ENCODE data around the gene PITPNM3.

The PITPNM3 gene

GRCh38 chr17:6551869-6552531 lies 4.4 kb downstream of the PITPNM3 start:
- Mint-ChIP-seq H3K4me3 (no peak overlapping the region), H3K36me3 (ENCODE audit: low read depth) (no peaks in the 10 kb centered on the region), H3K9me3 (no peaks in the 10 kb centered on the region), H3K4me1 (ENCODE audit: low read depth) (peaks cover 31% of the 10 kb centered on the region), H3K27me3 (peaks cover 86% of the 10 kb centered on the region), H3K27ac (no peak overlapping the region)
- intact Hi-C loops (cut with micrococcal nuclease): no loop called here

GRCh38 chr17:6551356-6551755 lies 5.0 kb downstream of the PITPNM3 start:
- peaks cover 86% of the 10 kb centered on the region for H3K27me3 Mint-ChIP-seq
- intact Hi-C loops (cut with micrococcal nuclease): no loop called here
- no peak overlapping the region for H3K27ac Mint-ChIP-seq
- H3K36me3 Mint-ChIP-seq (ENCODE audit: low read depth): no peaks in the 10 kb centered on the region
- no peaks in the 10 kb centered on the region for H3K9me3 Mint-ChIP-seq
- H3K4me3 Mint-ChIP-seq: no peak overlapping the region
- peaks cover 27% of the 10 kb centered on the region for H3K4me1 Mint-ChIP-seq (ENCODE audit: low read depth)

GRCh38 chr17:6549384-6550036 lies 6.8 kb downstream of the PITPNM3 start:
- no peak overlapping the region for H3K4me3 Mint-ChIP-seq
- no peaks in the 10 kb centered on the region for H3K36me3 Mint-ChIP-seq (ENCODE audit: low read depth)
- intact Hi-C loops (cut with micrococcal nuclease): no loop called here
- peaks cover 13% of the 10 kb centered on the region for H3K4me1 Mint-ChIP-seq (ENCODE audit: low read depth)
- peaks cover 81% of the 10 kb centered on the region for H3K27me3 Mint-ChIP-seq
- H3K9me3 Mint-ChIP-seq: no peaks in the 10 kb centered on the region
- no peak overlapping the region for H3K27ac Mint-ChIP-seq

GRCh38 chr17:6548578-6549330 lies 7.6 kb downstream of the PITPNM3 start:
- Mint-ChIP-seq H3K4me3 (no peak overlapping the region), H3K4me1 (ENCODE audit: low read depth) (peaks cover 13% of the 10 kb centered on the region), H3K27me3 (peaks cover 73% of the 10 kb centered on the region), H3K9me3 (no peaks in the 10 kb centered on the region), H3K36me3 (ENCODE audit: low read depth) (no peaks in the 10 kb centered on the region), H3K27ac (no peak overlapping the region)
- intact Hi-C loops (cut with micrococcal nuclease): no loop called here

GRCh38 chr17:6548034-6548433 lies 8.3 kb downstream of the PITPNM3 start:
- Mint-ChIP-seq H3K9me3 (no peaks in the 10 kb centered on the region), H3K36me3 (ENCODE audit: low read depth) (no peaks in the 10 kb centered on the region), H3K4me3 (no peak overlapping the region), H3K4me1 (ENCODE audit: low read depth) (peaks cover 13% of the 10 kb centered on the region), H3K27me3 (peaks cover 66% of the 10 kb centered on the region), H3K27ac (no peak overlapping the region)
- intact Hi-C loops (cut with micrococcal nuclease): no loop called here

- intact Hi-C loops (cut with micrococcal nuclease): no loop called here
- Mint-ChIP-seq H3K4me1 (ENCODE audit: low read depth) (peaks cover 13% of the 10 kb centered on the region), H3K27me3 (peaks cover 59% of the 10 kb centered on the region), H3K9me3 (no peaks in the 10 kb centered on the region), H3K27ac (no peak overlapping the region), H3K36me3 (ENCODE audit: low read depth) (no peaks in the 10 kb centered on the region), H3K4me3 (no peak overlapping the region)
These were observed 9.0 kb downstream of the PITPNM3 start for GRCh38 chr17:6547336-6547735.

GRCh38 chr17:6546069-6546718 lies 10.2 kb downstream of the PITPNM3 start:
- peaks cover 13% of the 10 kb centered on the region for H3K4me1 Mint-ChIP-seq (ENCODE audit: low read depth)
- H3K9me3 Mint-ChIP-seq: no peaks in the 10 kb centered on the region
- H3K27me3 Mint-ChIP-seq: peaks cover 53% of the 10 kb centered on the region
- intact Hi-C loops (cut with micrococcal nuclease): no loop called here
- no peak overlapping the region for H3K27ac Mint-ChIP-seq
- H3K36me3 Mint-ChIP-seq (ENCODE audit: low read depth): no peaks in the 10 kb centered on the region
- H3K4me3 Mint-ChIP-seq: no peak overlapping the region

GRCh38 chr17:6545291-6545690 lies 11.1 kb downstream of the PITPNM3 start:
- H3K4me1 Mint-ChIP-seq (ENCODE audit: low read depth): peaks cover 13% of the 10 kb centered on the region
- no peak overlapping the region for H3K4me3 Mint-ChIP-seq
- H3K36me3 Mint-ChIP-seq (ENCODE audit: low read depth): no peaks in the 10 kb centered on the region
- H3K27ac Mint-ChIP-seq: no peak overlapping the region
- intact Hi-C loops (cut with micrococcal nuclease): no loop called here
- H3K27me3 Mint-ChIP-seq: peaks cover 47% of the 10 kb centered on the region
- H3K9me3 Mint-ChIP-seq: no peaks in the 10 kb centered on the region

GRCh38 chr17:6544011-6544370 lies 12.4 kb downstream of the PITPNM3 start:
- Mint-ChIP-seq H3K4me3 (no peak overlapping the region), H3K9me3 (peaks cover 5% of the 10 kb centered on the region), H3K27me3 (peaks cover 45% of the 10 kb centered on the region), H3K36me3 (ENCODE audit: low read depth) (no peaks in the 10 kb centered on the region), H3K27ac (no peak overlapping the region), H3K4me1 (ENCODE audit: low read depth) (peaks cover 10% of the 10 kb centered on the region)
- intact Hi-C loops (cut with micrococcal nuclease): no loop called here

GRCh38 chr17:6543079-6544010 lies 13.0 kb downstream of the PITPNM3 start:
- intact Hi-C loops (cut with micrococcal nuclease): no loop called here
- Mint-ChIP-seq H3K36me3 (ENCODE audit: low read depth) (no peaks in the 10 kb centered on the region), H3K27ac (no peak overlapping the region), H3K27me3 (peaks cover 40% of the 10 kb centered on the region), H3K4me3 (no peak overlapping the region), H3K4me1 (ENCODE audit: low read depth) (peaks cover 4% of the 10 kb centered on the region), H3K9me3 (peaks cover 8% of the 10 kb centered on the region)

- Mint-ChIP-seq H3K36me3 (ENCODE audit: low read depth) (no peaks in the 10 kb centered on the region), H3K27ac (no peak overlapping the region), H3K4me3 (no peak overlapping the region), H3K9me3 (peaks cover 8% of the 10 kb centered on the region), H3K4me1 (ENCODE audit: low read depth) (no peaks in the 10 kb centered on the region), H3K27me3 (peaks cover 34% of the 10 kb centered on the region)
- intact Hi-C loops (cut with micrococcal nuclease): no loop called here
These were observed 13.8 kb downstream of the PITPNM3 start for GRCh38 chr17:6542577-6542976.

- H3K4me1 Mint-ChIP-seq (ENCODE audit: low read depth): no peaks in the 10 kb centered on the region
- intact Hi-C loops (cut with micrococcal nuclease): no loop called here
- no peak overlapping the region for H3K27ac Mint-ChIP-seq
- peaks cover 28% of the 10 kb centered on the region for H3K27me3 Mint-ChIP-seq
- no peaks in the 10 kb centered on the region for H3K36me3 Mint-ChIP-seq (ENCODE audit: low read depth)
- H3K9me3 Mint-ChIP-seq: peaks cover 8% of the 10 kb centered on the region
- H3K4me3 Mint-ChIP-seq: no peak overlapping the region
These were observed 14.5 kb downstream of the PITPNM3 start for GRCh38 chr17:6541886-6542285.

- Mint-ChIP-seq H3K4me1 (ENCODE audit: low read depth) (no peaks in the 10 kb centered on the region), H3K27ac (no peak overlapping the region), H3K9me3 (peaks cover 8% of the 10 kb centered on the region), H3K4me3 (no peak overlapping the region), H3K36me3 (ENCODE audit: low read depth) (no peaks in the 10 kb centered on the region), H3K27me3 (peaks cover 24% of the 10 kb centered on the region)
- intact Hi-C loops (cut with micrococcal nuclease): no loop called here
These were observed 16.5 kb downstream of the PITPNM3 start for GRCh38 chr17:6539871-6540270.
